Endothelial cell of umbilical vein (primary cell): Measurements from ENCODE around the gene TBC1D10A. TPM values are rescaled to one million over a fixed set of nuclear protein-coding genes. Genes with fewer than 3 reads are reported as not detected.

Experiments
- BruUV-seq: library from RNA; stranded (reverse); fragments of 400-500 nt; replicated peaks from 2 replicates; lab custom pipeline; 2021; lab: Mats Ljungman, UMichigan
- CTCF ChIA-PET: fragments of 300-600, 350-600 bp; sonication (Branson Sonifier 250); formaldehyde crosslinking; loops from one replicate; lab custom pipeline; 2021; ENCODE audit warnings: antibody characterized with exemption, inconsistent platforms; lab: Charles Lee
- POLR2A ChIA-PET: fragments of 300-600, 350-600 bp; sonication (Branson Sonifier 250); formaldehyde crosslinking; loops from one replicate; lab custom pipeline; 2021; ENCODE audit warnings: antibody characterized with exemption, inconsistent platforms; lab: Charles Lee
- DNase-seq: peaks from one replicate; pipeline ENCODE4 v3.0.0-alpha.2; 2011; ENCODE audit warnings: low read depth, low spot score
- FAIRE-seq: peaks from 2 replicates; lab custom pipeline; 2011; peaks lifted over from hg19 to GRCh38; lab: Jason Lieb, UNC
- H2AFZ ChIP-seq: 2 replicates; pipeline ENCODE4 v1.6.0; 2012; ENCODE audit warnings: low read depth, low read length, control low read depth, inconsistent platforms
- H3K27ac ChIP-seq: 2 replicates; pipeline ENCODE4 v1.5.1; 2011; ENCODE audit warnings: low read depth, mild to moderate bottlenecking, control low read depth, low read length, moderate library complexity; ENCODE audit not compliant: insufficient read depth
- H3K27me3 ChIP-seq, 2 experiments: 2 replicates each; pipeline versions ENCODE4 v1.6.0 to v1.6.1; 2011; ENCODE audit warnings: low read length in 2 of 2, mixed read lengths in 1 of 2; ENCODE audit not compliant: control insufficient read depth in 2 of 2, insufficient read depth in 2 of 2
- H3K36me3 ChIP-seq, 2 experiments: 2 replicates in 1 of 2; 3 replicates in 1 of 2; pipeline ENCODE4 v1.5.1; 2011; ENCODE audit warnings: low read length in 2 of 2, mild to moderate bottlenecking in 1 of 2, moderate library complexity in 1 of 2; ENCODE audit not compliant: control insufficient read depth in 2 of 2, insufficient read depth in 2 of 2; ENCODE audit errors: extremely low read depth in 1 of 2
- H3K4me1 ChIP-seq: 3 replicates; pipeline ENCODE4 v1.5.1; 2011; ENCODE audit warnings: mild to moderate bottlenecking, low read length; ENCODE audit not compliant: control insufficient read depth, insufficient read depth; ENCODE audit errors: extremely low read depth
- H3K4me2 ChIP-seq: 2 replicates; pipeline ENCODE4 v1.6.1; 2011; ENCODE audit warnings: low read length, control low read depth, mixed read lengths; ENCODE audit not compliant: insufficient read depth
- H3K4me3 ChIP-seq, 3 experiments: fragments of 200-600 bp in 1 of 3; sonication (generic), shearing (Covaris generic) in 1 of 3; replicated peaks in 1 of 3; 2 replicates each; pipeline ENCODE4 v1.5.1; 2011 to 2016; ENCODE audit warnings: control low read depth in 3 of 3, low read length in 3 of 3, mild to moderate bottlenecking in 2 of 3, inconsistent platforms in 1 of 3, low read depth in 1 of 3, moderate library complexity in 1 of 3; ENCODE audit not compliant: insufficient read depth in 1 of 3
- H3K79me2 ChIP-seq: 2 replicates; pipeline ENCODE4 v1.6.0; 2012; ENCODE audit warnings: low read length, inconsistent platforms; ENCODE audit not compliant: control insufficient read depth, insufficient read depth
- H3K9ac ChIP-seq: replicated peaks from 2 replicates; pipeline ENCODE3; 2011; ENCODE audit warnings: low read length, control low read depth; ENCODE audit not compliant: insufficient read depth; ENCODE audit errors: extremely low read depth
- H3K9me1 ChIP-seq: replicated peaks from 3 replicates; pipeline ENCODE4 v1.6.0; 2011; ENCODE audit warnings: mild to moderate bottlenecking, low read length; ENCODE audit not compliant: control insufficient read depth, insufficient read depth; ENCODE audit errors: extremely low read depth
- H3K9me3 ChIP-seq: replicated peaks from 2 replicates; pipeline ENCODE4 v1.5.1; 2012; ENCODE audit warnings: low read length, inconsistent platforms; ENCODE audit not compliant: control insufficient read depth, insufficient read depth
- H4K20me1 ChIP-seq: replicated peaks from 2 replicates; pipeline ENCODE3; 2011; ENCODE audit warnings: mild to moderate bottlenecking, low read length; ENCODE audit not compliant: control insufficient read depth, insufficient read depth; ENCODE audit errors: extremely low read depth
- EZH2 ChIP-seq: IDR thresholded peaks from 2 replicates; pipeline ENCODE4 v1.6.1; 2012; ENCODE audit warnings: borderline replicate concordance, low read depth, mild to moderate bottlenecking, moderate library complexity, low read length, inconsistent platforms; ENCODE audit not compliant: severe bottlenecking
- FOS ChIP-seq: IDR thresholded peaks from 2 replicates; pipeline ENCODE4 v1.6.1; 2011; ENCODE audit warnings: mild to moderate bottlenecking, low read length, moderate library complexity, borderline replicate concordance; ENCODE audit not compliant: insufficient read depth
- GATA2 ChIP-seq: IDR thresholded peaks from 2 replicates; pipeline ENCODE4 v1.7.0; 2011; ENCODE audit warnings: low read depth, mild to moderate bottlenecking, moderate library complexity, mixed read lengths, low read length; ENCODE audit not compliant: insufficient read length, insufficient read depth
- JUN ChIP-seq: IDR thresholded peaks from 2 replicates; pipeline ENCODE4 v1.6.1; 2011; ENCODE audit warnings: borderline replicate concordance, low read depth; ENCODE audit not compliant: insufficient read length, insufficient read depth
- MYC ChIP-seq: IDR thresholded peaks from one replicate; pipeline ENCODE4 v1.6.1; 2011; ENCODE audit warnings: mild to moderate bottlenecking, low read depth, low read length
- POLR2A ChIP-seq: IDR thresholded peaks from 2 replicates; pipeline ENCODE4 v1.6.1; 2012; ENCODE audit warnings: low read depth, mild to moderate bottlenecking, control low read depth, low read length
- POLR2AphosphoS5 ChIP-seq: IDR thresholded peaks from 2 replicates; pipeline ENCODE4 v1.6.1; 2012; ENCODE audit warnings: low read depth, mild to moderate bottlenecking, control low read depth, low read length, moderate library complexity; ENCODE audit not compliant: insufficient read depth
- dilution Hi-C: fragments of 300-500 bp; cut with MboI; formaldehyde crosslinking; loops from one replicate; pipeline ENCODE4 v1.15.0; 2019; ENCODE audit warnings: low sequenced_read_pairs; ENCODE audit not compliant: extremely low pct_ligation_motif_present
- intact Hi-C: fragments of 100-400 bp; cut with micrococcal nuclease; formaldehyde crosslinking; loops from one replicate; pipeline ENCODE4 v1.10.0; 2022
- polyA plus RNA-seq, 4 experiments: library from polyadenylated mRNA; depleted of rRNA in 3 of 4; stranded (reverse) in 3 of 4; unstranded in 1 of 4; fragments of >200 nt; gene quantifications; 2 replicates each; pipeline versions ENCODE4 v1.2.1 to v1.2.3, GENCODE V29; 2011 to 2012; ENCODE audit warnings: missing spikeins in 1 of 4
- total RNA-seq: library from RNA; stranded (reverse); gene quantifications from 2 replicates; pipeline ENCODE4 v1.2.3, GENCODE V29; 2021
- TF ChIP-seq, protein P1 (sequence below): IDR thresholded peaks from 2 replicates; pipeline ENCODE4 v1.6.1; 2011; ENCODE audit not compliant: insufficient read depth, insufficient read length
- TF ChIP-seq, protein P2 (sequence below), 2 donors: IDR thresholded peaks; 1 replicate in 1 of 2; 2 replicates in 1 of 2; pipeline ENCODE4 v1.5.1; 2011; ENCODE audit warnings: low read length in 2 of 2, mild to moderate bottlenecking in 2 of 2, moderate library complexity in 2 of 2, control low read depth in 1 of 2, inconsistent platforms in 1 of 2, low read depth in 1 of 2; ENCODE audit not compliant: insufficient read depth in 1 of 2; ENCODE audit errors: extremely low read depth in 1 of 2

Gene TBC1D10A
- total and polyA plus RNA-seq, 2 donors (not counting 3 experiments of a cell fraction or from before 2014, with no cell fraction given): 10.0 to 11.9 TPM

DNA sequence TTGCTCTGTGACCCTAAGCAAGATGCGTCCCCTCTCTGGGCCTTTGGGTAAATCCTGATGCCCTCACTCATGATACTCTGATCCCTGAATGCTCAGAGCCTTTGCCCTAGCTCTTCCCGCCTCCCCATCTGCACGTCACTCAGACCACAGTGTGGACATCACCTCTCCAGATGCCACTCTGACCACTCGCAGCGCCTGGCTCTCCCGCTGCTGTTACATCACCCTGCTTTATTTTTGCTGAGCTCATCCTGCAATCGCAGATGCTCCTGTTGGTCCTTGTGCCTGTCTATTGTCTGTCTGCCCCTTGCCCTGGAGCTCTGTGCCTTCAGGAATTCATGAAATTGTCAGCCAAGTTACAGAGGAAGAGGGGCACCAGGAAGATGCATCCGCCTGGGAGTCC is 65.6 kb downstream of the TBC1D10A start:
- dilution Hi-C loops (no loop called here), intact Hi-C loops (no loop called here)
- Histone ChIP-seq H3K9ac (no peak overlapping the region), H3K27ac (no peak overlapping the region), H3K27me3 (no peaks in the 10 kb centered on the region), H3K9me3 (no peaks in the 10 kb centered on the region), H3K79me2 (no peaks in the 10 kb centered on the region), H2AFZ (no peak overlapping the region), H3K9me1 (no peaks in the 10 kb centered on the region), H3K4me3 (no peak overlapping the region), H4K20me1 (no peaks in the 10 kb centered on the region), H3K4me2 (no peak overlapping the region), H3K4me1 (peaks cover 8% of the 10 kb centered on the region), H3K36me3 (no peaks in the 10 kb centered on the region)
- BruUV-seq: no TSS peak
- POLR2A ChIA-PET: no interaction called here
- CTCF ChIA-PET: interaction anchor here (0.5 to 3.7 kb wide), 9 partner anchors 9 to 130 kb away, joined by 3 to 56 read pairs (median 4); partner anchors contain the start of genes RNF215 and TBC1D10A
- FAIRE-seq (no peak), DNase-seq (no peak)
- TF ChIP-seq, protein P1, sequence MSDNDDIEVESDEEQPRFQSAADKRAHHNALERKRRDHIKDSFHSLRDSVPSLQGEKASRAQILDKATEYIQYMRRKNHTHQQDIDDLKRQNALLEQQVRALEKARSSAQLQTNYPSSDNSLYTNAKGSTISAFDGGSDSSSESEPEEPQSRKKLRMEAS: no peak
- TF ChIP-seq MYC (no peak), POLR2A (no peak), EZH2 (no peak), POLR2AphosphoS5 (no peak), JUN (no peak), FOS (no peak), GATA2 (no peak)
- TF ChIP-seq, protein P2, sequence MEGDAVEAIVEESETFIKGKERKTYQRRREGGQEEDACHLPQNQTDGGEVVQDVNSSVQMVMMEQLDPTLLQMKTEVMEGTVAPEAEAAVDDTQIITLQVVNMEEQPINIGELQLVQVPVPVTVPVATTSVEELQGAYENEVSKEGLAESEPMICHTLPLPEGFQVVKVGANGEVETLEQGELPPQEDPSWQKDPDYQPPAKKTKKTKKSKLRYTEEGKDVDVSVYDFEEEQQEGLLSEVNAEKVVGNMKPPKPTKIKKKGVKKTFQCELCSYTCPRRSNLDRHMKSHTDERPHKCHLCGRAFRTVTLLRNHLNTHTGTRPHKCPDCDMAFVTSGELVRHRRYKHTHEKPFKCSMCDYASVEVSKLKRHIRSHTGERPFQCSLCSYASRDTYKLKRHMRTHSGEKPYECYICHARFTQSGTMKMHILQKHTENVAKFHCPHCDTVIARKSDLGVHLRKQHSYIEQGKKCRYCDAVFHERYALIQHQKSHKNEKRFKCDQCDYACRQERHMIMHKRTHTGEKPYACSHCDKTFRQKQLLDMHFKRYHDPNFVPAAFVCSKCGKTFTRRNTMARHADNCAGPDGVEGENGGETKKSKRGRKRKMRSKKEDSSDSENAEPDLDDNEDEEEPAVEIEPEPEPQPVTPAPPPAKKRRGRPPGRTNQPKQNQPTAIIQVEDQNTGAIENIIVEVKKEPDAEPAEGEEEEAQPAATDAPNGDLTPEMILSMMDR (IDR thresholded peaks at IDR 0.05; ENCODE audit: extremely low read depth in 1 of 2, insufficient read depth in 1 of 2, low read depth in 1 of 2, low read length in 2 of 2): no peak
